Upper lobe of right lung (tissue), 1 donor: Measurements from ENCODE around the gene CYSLTR2. TPM values are rescaled to one million over a fixed set of nuclear protein-coding genes. Genes with fewer than 3 reads are reported as not detected.
"Not testable (repeated sequence)": the region's sequence is repeated elsewhere in the genome, so short reads cannot be mapped to it uniquely, and the experiment has no call there.

Experiments used
- ATAC-seq: fragments of 200-7000 bp; cut with Tn5 transposase; one replicate; pipeline ENCODE4 v1.9.1; 2020; ENCODE audit warnings: mild to moderate bottlenecking, moderate library complexity
- DNase-seq: peaks from one replicate; pipeline ENCODE4 v3.0.0-alpha.2; 2020
- H3K27ac ChIP-seq: fragments of 200-600 bp; one replicate; pipeline ENCODE4 v1.8.0; 2022
- H3K27me3 ChIP-seq: fragments of 200-600 bp; one replicate; pipeline ENCODE4 v1.8.0; 2022; ENCODE audit warnings: mild to moderate bottlenecking
- H3K36me3 ChIP-seq: fragments of 200-600 bp; one replicate; pipeline ENCODE4 v1.8.0; 2022
- H3K4me1 ChIP-seq: fragments of 200-600 bp; one replicate; pipeline ENCODE4 v1.8.0; 2022
- H3K4me3 ChIP-seq: fragments of 200-600 bp; one replicate; pipeline ENCODE4 v1.8.0; 2022; ENCODE audit warnings: mild to moderate bottlenecking
- H3K9me3 ChIP-seq: fragments of 200-600 bp; one replicate; pipeline ENCODE4 v1.8.0; 2022
- intact Hi-C: fragments of 100-400 bp; cut with DNase I; formaldehyde crosslinking; loops from one replicate; pipeline ENCODE4 v1.11.0; 2022
- total RNA-seq: library from RNA; stranded (reverse); fragmentation: NEBNext Ultra II Directional; extraction: Animal tissue kit (Norgen Biotek cat#: 25700); gene quantifications from one replicate; pipeline ENCODE4 v1.2.1, GENCODE V29; 2021
- TF ChIP-seq, protein P1 (sequence below): fragments of 200-600 bp; IDR thresholded peaks from one replicate; pipeline ENCODE4 v1.8.0; 2022; ENCODE audit warnings: antibody characterized with exemption
- donor health status: DM: no; HTN: yes; CAD: no; lungs with severe emphysema.

Gene CYSLTR2
- total RNA-seq, 1 donor from 2014 or later: 0.67 TPM

DNA sequence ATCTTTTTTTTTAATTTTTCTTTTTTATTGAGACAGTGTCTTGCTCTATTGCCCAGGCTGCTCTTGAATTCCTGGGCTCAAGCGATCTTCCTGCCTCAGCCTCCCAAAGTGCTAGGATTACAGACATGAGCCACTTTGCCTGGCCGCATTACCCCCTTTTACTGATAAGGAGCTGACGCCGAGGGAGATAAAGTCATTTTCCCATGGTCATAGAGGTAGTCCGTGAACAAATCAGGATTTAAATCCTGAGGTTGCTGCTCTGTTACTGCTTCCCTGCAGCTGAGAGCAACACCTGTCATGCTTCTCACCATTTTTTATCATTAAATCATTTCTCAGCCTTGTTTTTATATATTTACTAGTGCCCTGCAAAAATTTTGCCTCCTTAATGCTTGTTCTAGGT lies 7.4 kb downstream of the CYSLTR2 start:
- Histone ChIP-seq H3K4me3 (no peak overlapping the region), H3K4me1 (peaks cover 8% of the 10 kb centered on the region), H3K27me3 (no peaks in the 10 kb centered on the region), H3K9me3 (no peaks in the 10 kb centered on the region), H3K36me3 (no peaks in the 10 kb centered on the region), H3K27ac (no peak overlapping the region)
- DNase-seq: no peak
- intact Hi-C loops: no loop called here
- no peak for ATAC-seq
- TF ChIP-seq, protein P1, sequence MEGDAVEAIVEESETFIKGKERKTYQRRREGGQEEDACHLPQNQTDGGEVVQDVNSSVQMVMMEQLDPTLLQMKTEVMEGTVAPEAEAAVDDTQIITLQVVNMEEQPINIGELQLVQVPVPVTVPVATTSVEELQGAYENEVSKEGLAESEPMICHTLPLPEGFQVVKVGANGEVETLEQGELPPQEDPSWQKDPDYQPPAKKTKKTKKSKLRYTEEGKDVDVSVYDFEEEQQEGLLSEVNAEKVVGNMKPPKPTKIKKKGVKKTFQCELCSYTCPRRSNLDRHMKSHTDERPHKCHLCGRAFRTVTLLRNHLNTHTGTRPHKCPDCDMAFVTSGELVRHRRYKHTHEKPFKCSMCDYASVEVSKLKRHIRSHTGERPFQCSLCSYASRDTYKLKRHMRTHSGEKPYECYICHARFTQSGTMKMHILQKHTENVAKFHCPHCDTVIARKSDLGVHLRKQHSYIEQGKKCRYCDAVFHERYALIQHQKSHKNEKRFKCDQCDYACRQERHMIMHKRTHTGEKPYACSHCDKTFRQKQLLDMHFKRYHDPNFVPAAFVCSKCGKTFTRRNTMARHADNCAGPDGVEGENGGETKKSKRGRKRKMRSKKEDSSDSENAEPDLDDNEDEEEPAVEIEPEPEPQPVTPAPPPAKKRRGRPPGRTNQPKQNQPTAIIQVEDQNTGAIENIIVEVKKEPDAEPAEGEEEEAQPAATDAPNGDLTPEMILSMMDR: no peak

DNA sequence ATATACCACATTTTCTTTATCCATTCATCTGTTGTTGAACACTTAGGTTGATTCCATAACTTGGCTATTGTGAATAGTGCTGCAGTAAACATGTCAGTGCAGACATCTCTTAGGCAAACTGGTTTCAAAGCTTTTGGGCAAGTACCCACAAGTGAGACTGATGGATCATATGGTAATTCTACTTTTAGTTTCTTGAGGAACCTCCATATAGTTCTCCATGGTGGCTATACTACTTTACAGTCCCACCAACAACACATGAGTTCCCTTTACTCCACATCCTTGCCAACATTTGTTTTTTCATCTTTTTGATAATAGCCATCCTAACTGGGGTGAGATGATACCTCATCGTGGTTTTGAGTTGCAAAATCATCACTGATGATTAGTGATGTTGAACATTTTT lies 8.5 kb downstream of the CYSLTR2 start:
- no peak for DNase-seq
- intact Hi-C loops: no loop called here
- Histone ChIP-seq H3K4me3 (no peak overlapping the region), H3K27me3 (no peaks in the 10 kb centered on the region), H3K4me1 (peaks cover 8% of the 10 kb centered on the region), H3K36me3 (no peaks in the 10 kb centered on the region), H3K27ac (no peak overlapping the region), H3K9me3 (no peaks in the 10 kb centered on the region)
- peak; percentile 52 for ATAC-seq
- TF ChIP-seq, protein P1: no peak

DNA sequence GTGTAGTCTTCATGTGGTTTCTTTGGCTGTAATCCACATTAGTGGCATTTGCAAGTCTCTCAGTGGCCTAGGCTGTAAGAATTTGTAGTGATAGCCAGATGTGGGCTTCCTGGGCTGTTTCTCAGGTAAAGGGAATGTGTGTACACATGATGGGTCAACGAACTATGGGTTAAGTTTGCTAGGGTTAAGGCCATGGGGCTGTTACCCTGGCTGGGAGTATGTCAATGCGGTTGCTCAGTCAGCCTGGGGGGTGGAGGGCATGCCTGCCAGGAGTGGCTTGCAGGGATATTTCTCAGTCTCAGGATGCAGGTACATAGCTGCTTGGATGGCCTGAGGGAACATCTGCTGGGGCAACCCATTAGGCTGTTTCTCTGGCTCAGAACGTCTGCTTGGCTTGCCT lies 13.4 kb downstream of the CYSLTR2 start:
- no peaks in the 10 kb centered on the region for H3K9me3 ChIP-seq
- DNase-seq (no peak), ATAC-seq (no peak)
- no peak overlapping the region for H3K27ac ChIP-seq
- H3K4me1 ChIP-seq: no peaks in the 10 kb centered on the region
- H3K36me3 ChIP-seq: no peaks in the 10 kb centered on the region
- intact Hi-C loops: no loop called here
- no peaks in the 10 kb centered on the region for H3K27me3 ChIP-seq
- no peak overlapping the region for H3K4me3 ChIP-seq
- TF ChIP-seq, protein P1: no peak

DNA sequence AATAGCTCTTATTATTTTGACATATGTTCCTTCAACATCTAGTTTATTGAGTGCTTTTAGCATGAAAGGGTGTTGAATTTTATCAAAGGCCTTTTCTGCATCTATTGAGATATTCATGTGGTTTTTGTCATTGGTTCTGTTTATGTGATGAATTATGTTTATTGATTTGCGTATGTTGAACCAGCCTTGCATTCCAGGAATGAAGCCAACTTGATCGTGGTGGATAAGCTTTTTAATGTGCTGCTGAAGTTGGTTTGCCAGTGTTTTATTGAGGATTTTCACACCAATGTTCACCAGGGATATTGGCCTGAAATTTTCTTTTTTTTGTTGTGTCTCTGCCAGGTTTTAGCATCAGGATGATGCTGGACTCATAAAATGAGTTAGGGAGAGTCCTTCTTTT lies 17.7 kb downstream of the CYSLTR2 start:
- H3K36me3 ChIP-seq, ATAC-seq, H3K27ac ChIP-seq, DNase-seq, H3K4me1 ChIP-seq, H3K9me3 ChIP-seq, H3K4me3 ChIP-seq, intact Hi-C loops, H3K27me3 ChIP-seq: not testable (repeated sequence)

DNA sequence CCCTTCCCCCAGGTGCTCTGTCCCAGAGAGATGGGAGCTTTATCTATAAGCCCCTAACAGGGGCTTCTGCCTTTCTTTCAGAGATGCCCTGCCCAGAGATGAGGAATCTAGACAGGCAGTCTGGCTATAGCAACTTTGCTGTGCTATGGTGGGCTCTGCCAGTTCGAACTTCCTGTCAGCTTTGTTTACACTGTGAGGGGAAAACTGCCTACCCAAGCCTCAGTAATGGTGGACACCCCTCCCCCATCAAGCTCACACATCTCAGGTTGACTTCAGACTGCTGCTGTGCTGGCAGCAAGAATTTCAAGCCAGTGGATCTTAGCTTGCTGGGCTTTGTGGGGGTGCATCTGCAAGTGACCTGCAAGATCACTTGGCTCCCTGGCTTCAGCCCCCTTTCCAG lies 21.5 kb downstream of the CYSLTR2 start:
- Histone ChIP-seq H3K27me3 (no peaks in the 10 kb centered on the region), H3K27ac (no peak overlapping the region), H3K36me3 (no peaks in the 10 kb centered on the region), H3K4me1 (no peaks in the 10 kb centered on the region), H3K4me3 (no peak overlapping the region), H3K9me3 (no peaks in the 10 kb centered on the region)
- DNase-seq (no peak), ATAC-seq (no peak)
- TF ChIP-seq, protein P1: no peak
- intact Hi-C loops: no loop called here

DNA sequence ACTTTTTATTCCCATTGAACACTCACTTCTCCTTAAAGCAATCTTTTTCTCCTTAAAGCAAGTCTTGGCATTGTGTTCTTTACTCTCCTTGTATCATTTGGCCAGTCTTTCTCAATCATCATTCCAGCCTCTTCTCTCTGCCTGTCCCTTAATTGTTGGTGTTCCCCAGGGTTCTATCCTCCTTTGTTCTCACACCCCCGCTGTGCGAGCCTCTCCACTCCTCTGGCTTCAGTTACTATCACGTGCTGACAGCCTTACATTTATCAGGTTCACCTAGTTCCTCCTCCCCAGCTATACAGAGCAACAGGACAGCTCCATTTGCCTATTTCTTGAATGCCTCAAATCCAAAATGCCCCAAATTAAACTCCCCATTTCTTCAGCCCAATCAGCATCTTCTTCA lies 24.6 kb downstream of the CYSLTR2 start:
- Histone ChIP-seq H3K9me3 (no peaks in the 10 kb centered on the region), H3K27me3 (no peaks in the 10 kb centered on the region), H3K4me1 (no peaks in the 10 kb centered on the region), H3K27ac (no peak overlapping the region), H3K4me3 (no peak overlapping the region), H3K36me3 (no peaks in the 10 kb centered on the region)
- DNase-seq: no peak
- ATAC-seq: no peak
- intact Hi-C loops: no loop called here
- TF ChIP-seq, protein P1: no peak
